GM19239 (cell line): Measurements from ENCODE around the gene ITGA2B.
A peak's percentile ranks its signal among the peaks of the same experiment; 100 is the strongest.
"Not testable (repeated sequence)": the region's sequence is repeated elsewhere in the genome, so short reads cannot be mapped to it uniquely, and the experiment has no call there.

ENCODE experiments used
- DNase-seq: peaks from one replicate; pipeline ENCODE4 v3.0.0; 2011; ENCODE audit warnings: low spot score; ENCODE audit not compliant: insufficient read length
- FAIRE-seq: peaks from 2 replicates; lab custom pipeline; 2011; peaks lifted over from hg19 to GRCh38; lab: Jason Lieb, UNC

Gene ITGA2B

DNA sequence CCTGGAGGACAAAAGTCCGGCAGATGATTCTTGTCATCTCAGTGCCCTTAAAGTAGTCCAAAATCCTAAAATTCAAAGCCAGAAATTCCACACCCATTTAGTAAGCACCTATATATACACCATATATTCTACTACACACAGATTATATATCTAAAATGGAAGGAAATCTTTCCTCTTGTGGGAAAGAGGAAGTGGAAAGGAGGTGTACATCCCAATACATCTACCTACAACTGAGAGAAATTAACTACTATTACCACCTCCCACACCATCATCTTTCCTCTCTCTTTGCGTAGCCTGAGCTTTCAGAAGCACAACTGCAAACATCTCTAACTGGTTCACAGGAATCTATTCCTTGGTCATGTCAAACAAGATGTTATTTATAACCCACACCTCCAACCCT, 5.4 kb upstream of the ITGA2B start:
- DNase-seq (no peak), FAIRE-seq (no peak)

DNA sequence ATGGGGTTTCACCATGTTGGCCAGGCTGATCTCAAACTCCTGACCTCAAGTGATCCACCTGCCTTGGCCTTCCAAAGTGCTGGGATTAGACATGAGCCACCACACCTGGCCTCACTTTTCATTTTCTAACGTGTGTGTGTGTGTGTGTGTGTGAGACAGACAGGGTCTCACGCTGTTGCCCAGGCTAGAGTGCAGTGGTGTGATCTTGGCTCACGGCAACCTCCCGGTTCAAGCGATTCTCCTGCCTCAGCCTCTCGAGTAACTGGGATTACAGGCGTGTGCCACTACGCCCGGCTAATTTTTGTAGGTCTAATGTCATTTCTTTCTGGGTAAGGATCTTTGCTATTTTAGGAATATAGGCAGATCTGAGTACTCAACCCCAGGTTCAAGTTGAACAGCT, 4.7 kb upstream of the ITGA2B start:
- DNase-seq, FAIRE-seq: not testable (repeated sequence)

DNA sequence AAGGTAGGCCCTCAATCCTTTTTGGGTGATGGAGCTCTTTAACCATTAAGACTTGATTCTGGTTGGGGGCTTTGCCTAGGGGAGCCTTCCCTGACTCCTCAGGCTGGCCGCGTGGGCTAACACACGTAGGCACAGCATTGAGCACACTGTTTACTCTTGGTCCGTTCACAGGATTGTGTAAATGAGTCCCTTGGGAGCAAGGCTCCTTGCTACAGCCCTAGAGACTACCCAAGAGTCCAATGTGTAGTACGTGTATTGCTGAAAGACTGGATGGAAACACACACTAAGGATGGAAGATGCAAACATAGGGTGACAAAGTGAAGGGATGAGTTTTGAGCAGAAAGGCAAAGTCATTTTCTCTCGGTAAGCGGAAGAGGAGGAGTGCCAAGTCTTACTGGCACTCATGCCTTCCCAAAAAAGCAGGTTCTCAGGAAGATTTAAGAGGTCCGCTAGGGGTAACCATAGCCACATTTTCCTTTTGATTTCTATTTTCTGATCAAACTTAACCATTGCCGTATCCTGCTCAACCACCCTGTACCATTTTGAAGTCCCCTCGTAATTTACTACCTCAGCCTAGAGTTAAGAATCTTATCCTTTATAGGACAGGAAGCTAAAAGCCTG, 911 bp upstream of the ITGA2B start:
- DNase-seq (no peak), FAIRE-seq (no peak)

DNA sequence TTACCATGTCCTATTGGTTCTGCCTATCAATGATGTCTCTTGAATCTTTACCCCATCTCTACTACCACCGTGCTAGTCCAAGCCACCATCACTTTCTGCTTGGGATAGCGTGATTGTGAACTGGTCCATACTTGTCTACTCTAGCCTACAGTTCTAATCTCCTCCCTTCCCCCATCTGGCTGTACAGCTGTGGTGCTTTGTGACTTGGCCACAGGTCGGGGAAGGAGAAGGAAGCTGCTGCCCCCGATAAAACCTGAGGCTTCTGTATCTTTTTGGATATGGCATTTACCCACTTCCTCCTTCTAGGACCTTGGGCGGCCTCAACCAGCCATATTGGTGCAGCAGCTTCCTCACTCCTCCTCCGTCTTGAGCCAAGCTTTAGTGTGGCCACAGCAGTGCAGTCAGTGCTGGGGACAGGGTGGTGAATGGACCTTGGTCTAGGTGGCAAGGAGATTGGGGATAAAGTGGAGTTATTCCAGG, 314 bp upstream of the ITGA2B start:
- FAIRE-seq (no peak), DNase-seq (no peak)

DNA sequence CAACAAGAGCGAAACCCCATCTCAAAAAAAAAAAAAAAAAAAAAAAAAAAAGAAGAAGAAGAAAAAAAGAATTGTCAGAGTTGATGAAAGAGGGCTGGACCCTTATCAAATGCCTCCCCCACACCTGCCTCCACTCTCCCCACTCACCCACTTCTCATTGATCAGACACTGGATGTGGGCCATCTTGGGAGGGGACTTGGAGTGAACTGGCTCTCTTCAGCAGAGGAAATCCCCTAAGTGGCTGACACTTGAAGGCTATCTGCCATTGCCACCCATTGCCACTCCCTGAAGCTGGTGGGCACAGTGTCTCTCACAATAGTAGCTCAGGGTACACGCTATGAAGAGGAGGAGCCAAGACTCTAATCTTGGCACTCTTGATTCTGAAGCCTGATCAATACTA, 1.6 kb downstream of the ITGA2B start:
- no peak for DNase-seq
- FAIRE-seq, result no peak

DNA sequence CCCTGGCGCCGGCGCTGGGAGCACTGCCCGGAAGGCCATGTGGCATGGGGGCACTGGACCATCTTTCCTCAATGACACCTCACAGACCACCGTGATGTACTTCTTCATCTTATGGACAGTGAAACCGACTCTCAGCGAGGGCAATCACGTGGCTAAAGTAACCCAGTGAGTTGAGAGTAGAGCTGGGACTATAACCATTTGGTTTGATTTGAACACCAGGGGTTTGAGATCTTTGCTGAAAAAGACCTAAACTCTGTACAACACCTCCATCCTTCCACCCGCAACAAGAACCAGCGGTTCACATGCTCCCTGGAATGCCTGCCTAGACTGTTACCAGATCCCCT, 3.3 kb downstream of the ITGA2B start:
- DNase-seq, result no peak
- no peak for FAIRE-seq

DNA sequence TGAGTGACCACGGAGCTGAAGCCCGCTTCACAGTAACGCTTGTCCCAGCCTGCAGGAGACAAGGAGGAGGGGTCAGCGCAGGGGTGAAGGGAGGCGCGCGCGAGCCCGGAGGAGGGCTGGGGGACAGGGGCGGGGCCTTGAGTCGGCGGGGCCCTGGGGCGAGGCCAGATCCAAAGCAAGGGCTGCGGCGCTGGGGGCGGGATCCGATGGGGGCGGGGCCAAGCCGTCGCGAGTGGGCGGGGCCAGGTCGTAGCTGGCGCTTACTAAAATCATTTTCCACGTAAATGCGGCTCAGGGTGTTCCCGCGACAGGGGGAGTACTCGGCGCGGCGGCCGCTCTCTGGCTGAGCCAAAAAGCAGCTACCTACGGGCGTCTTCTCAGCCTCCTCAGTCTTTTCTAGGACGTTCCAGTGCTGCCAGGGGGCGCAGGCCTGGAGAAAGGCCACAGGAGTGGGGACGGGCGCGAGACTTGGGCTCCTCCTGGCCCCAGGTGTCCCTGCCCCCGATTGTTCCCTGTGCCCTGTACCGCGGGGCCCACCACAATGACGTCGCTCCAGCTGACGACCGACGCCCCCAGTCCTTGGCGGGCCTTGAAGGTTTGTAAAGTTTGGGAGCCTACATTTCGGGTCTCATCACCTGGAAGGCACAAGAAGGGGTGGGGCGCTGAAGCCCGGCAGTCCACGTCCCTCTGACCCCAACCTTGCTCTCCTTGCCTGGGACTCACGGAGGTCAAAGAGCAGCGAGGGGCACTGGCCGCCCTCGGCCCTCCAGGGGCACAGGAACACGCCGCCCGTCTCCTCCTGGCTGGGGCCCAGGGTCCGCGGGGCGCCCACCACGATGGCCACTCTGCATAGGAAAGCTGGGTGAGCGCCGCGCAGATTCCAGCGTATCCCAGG, 3.9 kb downstream of the ITGA2B start:
- FAIRE-seq, result peak; percentile 79
- peak; percentile 86 for DNase-seq

DNA sequence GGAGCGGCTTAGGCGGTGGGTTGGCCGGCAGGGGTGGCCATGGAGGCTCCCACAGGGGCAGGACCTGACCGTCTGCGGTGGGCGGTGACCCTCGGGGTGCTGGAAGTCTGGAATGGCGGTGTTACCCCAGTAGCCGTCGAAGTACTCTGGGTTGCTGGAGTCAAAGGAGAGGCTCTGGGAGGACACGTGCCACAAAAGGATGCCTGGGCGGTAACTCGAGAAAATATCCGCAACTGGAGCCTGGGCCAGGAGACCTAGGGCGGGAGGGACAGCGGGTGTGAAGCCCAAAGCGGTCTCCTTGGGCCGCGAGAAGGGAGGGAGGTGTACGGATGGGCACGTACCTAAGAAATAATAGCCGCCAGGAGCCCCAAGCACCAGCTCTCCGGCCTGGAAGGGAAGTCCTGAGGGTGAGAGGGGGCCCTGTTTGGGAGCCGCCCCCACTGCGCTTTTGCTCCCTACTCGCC, 4.6 kb downstream of the ITGA2B start:
- FAIRE-seq, result no peak
- DNase-seq, result no peak

DNA sequence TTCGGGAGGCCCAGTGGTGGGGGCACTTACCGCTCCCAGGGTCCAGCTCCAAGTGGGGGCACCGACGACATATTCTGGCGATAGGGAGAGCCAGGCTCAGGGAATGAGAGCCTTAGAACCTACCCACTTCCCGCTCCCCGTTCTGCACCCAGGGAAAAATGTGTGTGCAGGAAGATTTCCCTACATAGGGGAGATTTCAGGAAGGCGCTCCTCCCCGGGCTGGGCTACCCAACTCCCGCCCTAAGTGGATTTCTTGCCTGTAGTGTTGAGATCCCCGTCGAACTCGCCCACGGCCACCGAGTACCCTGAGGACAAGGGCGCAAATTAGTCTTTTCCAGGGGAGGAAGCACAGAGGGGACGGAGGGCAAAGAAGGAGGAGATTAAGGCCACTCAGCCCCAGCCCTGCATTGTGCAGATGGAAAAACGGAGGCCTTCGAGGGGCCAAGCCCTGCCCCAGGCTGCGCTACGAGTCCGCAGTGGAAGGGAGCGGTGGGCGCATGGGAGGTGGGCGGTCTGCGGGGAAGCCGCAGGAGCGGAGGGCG, 5.1 kb downstream of the ITGA2B start:
- FAIRE-seq (no peak), DNase-seq (no peak)

DNA sequence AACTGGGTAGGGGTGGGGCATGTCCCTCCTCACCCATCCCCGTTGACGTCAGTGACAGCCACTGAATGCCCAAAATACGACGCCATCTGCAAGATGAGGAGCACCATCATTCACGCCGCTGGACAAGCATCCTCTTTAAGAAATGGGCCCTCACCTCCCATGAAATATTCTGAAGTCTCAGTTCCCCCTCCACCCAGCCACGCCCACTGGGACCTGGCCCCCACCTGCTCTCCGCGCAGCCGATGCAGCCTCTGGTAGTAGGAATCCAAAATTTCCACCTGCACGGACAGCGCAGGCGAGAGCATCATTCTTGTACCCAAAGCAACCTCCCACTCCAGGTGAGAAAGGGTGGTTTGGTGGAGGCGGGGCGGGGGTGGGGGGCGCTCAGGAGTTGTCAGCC, 5.6 kb downstream of the ITGA2B start:
- FAIRE-seq (no peak), DNase-seq (no peak)

DNA sequence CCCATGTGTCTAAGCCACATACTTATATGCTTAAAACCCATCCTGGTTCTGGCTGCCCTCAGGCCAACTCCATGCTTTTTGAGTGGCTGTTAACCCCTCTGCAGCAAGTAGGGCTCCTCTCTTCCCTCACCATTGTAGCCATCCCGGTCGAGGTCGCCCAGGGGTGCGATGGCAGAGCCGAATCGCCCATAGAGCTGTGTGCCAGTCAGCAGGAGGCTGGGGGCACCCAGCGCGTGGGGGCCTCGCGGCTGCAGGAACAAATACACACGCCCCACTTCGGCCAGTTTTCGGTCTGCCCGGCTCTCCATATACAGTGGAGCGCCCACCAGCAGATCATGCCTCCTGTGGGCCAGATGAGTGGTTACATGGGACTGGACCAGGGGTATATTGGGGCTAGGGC, 6.1 kb downstream of the ITGA2B start:
- FAIRE-seq (no peak), DNase-seq (no peak)

DNA sequence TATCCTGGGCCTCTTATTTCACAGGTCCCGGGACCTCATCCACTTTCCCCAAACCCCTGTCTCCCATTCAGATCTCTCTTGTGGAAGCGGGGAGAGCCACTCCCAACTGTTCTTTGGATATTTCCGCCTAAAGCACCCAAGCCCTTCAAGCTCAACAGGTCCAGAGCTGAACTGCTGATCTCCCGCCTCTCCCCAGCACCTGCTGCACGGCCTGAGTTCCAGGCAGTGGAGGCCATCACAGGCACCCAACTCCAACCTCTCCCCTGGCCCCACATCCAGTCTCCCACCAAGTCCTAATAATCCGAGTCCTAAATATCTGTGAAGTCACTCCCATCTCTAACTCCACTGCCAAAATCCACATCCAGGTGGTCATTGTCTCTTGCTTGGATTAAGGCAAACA, 6.5 kb downstream of the ITGA2B start:
- FAIRE-seq (no peak), DNase-seq (no peak)

DNA sequence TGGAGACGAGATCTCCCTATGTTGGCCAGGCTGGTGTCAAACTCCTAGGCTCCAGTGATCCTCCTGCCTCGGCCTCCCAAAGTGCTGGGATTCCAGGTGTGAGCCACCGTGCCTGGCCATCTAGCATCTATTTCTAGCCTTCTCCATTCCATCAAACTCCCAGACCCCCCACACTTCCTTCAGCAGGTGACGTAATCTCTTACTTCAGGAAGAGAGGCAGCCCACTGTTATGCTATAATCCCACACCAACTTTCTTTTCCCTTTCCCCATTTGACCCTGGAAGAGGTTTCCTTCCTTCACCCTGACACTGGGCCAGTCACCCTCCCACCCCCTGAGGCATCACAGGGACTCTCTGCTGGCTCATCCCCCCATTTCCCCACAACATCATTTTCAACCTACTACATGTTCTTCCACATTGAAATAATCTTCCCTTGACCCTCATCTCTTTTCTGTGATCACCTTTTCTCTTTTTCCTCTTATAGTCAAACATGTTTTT, 7.6 kb downstream of the ITGA2B start:
- no peak for DNase-seq
- no peak for FAIRE-seq

DNA sequence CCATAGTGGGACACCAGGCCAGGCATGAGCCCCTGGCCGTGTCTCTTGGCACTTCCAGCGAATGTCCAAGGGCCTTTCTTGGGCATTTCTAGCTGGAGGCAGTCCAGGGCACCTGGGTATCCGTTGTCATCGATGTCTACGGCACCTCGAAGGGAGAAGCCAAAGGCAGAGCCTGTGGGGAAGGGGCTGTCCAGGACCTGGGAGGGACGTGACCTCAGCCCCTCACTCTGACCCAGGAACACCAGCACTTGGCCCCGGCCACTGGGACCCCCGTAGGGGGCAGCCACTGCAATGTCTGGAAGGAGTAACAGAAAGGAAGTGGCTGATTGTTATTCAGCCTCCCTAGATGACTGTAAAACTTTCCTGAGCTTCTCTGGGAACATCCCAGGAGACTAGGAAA, 8.7 kb downstream of the ITGA2B start:
- DNase-seq (no peak), FAIRE-seq (no peak)

DNA sequence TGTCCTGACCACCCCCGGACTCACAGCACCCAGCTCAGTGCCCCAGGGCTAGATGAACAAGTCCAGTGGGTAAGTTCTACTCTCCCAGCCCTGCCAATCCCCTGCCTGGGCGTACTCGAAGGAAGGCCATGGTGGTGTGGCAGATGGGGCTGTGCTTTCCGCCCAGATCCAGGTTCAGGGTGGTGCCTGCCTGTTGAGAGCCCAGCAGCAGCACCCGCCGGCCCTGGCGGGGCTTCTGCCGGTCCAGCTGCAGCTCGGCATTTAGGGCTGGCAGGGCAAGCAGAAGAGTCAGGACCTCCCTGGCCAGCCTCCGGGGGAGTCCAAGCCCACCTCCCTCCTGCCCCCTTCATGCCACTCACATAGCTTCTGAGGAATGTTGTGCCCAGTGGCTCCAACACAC, 9.6 kb downstream of the ITGA2B start:
- no peak for DNase-seq
- FAIRE-seq, result no peak

DNA sequence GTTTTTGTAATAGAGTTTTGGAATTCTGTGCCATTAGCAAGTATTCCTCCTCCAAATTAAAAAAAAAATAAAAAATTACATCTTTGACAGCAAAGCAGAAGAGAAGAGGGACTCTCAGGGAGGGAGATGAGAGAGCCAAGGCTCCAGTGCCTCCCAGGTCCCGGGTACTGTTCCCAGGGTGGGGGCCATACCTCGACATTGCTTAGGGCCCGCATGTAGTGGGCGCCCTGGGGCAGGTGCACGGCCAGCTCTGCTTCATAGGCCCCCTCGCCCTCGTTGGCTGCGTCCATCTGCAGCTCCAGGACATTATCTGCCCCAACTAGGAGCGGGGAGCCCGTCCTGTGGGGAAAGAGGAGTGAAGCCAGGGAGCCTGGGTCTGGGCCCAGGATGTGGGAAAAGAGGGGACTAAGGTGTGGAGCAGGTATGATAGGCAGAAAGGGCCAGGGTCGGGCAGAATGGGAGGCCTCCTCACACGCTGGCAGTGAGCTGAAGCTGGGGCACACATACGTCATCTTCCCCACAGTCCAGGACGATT, 11.2 kb downstream of the ITGA2B start:
- FAIRE-seq (no peak), DNase-seq (no peak)

DNA sequence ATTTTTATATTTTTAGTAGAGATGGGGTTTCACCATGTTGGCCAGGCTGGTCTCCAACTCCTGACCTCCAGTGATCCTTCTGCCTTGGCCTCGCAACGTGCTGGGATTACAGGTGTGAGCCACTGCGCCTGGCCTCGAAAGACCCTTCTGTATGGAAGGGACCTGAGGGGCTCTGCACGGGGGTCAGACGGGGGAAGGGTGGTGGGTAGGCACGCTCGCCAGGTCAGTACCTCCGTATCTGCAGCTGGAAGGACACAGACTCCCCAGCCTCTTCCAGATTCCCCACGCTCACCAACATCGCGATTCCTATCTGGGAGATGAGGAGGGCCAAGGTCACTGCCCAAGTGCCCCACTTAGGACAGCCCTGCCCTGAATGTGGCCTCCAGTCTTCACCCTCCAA, 12.7 kb downstream of the ITGA2B start:
- FAIRE-seq (no peak), DNase-seq (no peak)

DNA sequence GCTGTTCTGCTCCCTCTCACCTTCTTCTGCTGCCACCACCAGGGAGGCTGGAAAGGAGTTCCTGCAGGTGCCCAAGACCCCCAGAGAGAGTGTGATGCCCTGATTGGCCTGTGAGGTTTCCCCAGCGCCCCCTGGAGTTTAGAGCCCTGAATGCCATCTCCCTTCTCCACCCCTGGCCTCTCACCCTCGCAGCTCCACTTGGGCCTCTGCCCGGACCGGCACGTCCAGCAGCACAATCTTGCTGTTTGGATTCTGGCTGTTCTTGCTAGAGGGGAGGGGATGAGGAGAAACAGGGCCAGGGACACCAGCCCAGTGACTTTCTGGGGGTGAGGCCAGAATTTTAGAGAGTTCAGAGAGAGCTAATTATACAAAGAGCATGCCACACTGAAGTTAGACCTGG, 13.3 kb downstream of the ITGA2B start:
- no peak for FAIRE-seq

DNA sequence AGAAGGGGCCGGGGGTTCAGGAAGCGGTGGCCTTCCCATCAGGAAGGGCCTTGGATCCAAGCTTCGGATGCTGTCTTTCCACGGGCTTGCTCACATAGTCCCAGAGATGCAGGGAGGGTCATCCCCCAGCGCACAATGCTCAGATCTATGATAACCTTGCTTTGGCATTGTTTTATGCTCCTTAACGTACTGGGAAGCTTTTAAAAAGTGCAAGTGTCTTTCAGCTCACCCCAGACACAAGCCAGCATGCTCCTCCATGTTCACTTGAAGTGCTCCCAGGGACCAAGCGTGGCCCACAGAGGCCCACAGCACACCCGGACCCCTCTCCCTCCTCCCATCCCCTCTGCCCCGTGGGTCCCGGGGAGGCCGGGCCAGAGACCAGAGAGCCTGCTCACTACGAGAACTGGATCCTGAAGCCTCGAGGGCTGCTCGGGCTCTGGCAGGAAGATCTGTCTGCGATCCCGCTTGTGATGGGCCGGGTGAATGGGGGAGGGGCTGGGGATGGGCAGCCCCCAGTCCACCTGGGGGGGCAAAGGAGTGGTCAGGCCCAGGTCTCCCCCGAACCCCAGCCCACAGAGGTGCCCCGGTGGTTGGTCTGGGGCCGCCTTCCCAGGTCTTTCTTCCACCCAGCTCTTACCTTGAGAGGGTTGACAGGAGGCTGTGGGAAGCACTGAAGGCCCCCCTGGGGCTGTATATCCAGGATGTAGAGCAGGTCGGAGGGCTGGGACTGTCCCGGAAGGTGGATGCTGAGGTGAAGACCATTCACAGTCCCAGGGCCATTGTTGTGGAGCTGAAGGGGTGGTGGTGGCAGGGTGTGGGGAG, 14.0 kb downstream of the ITGA2B start:
- DNase-seq, result no peak
- no peak for FAIRE-seq

More for the DNA sequence above, 13.3 kb downstream of the ITGA2B start:
- DNase-seq, result no peak
